ENCODE data around the gene ANGPTL4.

GRCh38 chr19:8325454-8325853 lies 38.5 kb upstream of the ANGPTL4 start:
- TF ChIP-seq YY1 (IDR thresholded peaks at IDR 0.05; ENCODE audit: insufficient read depth, insufficient read length): no peak
- no peak for TF ChIP-seq SUZ12 (IDR thresholded peaks at IDR 0.05; ENCODE audit: extremely low read depth, insufficient read depth, insufficient read length)
